DMS79 treated with DMSO at 0.1 percent for 48 hours (cell line): ENCODE data around the gene AGTPBP1.
"Not testable (repeated sequence)": the region's sequence is repeated elsewhere in the genome, so short reads cannot be mapped to it uniquely, and the experiment has no call there.

Source experiments
- DNase-seq: peaks from one replicate; lab custom pipeline; 2025; lab: John Stamatoyannopoulos, UW

The AGTPBP1 gene

GRCh38 chr9:85631809-85632208, 109.9 kb downstream of the AGTPBP1 start:
- DNase-seq = no peak

- DNase-seq = no peak
Measured at GRCh38 chr9:85630676-85631075, 111.1 kb downstream of the AGTPBP1 start.

GRCh38 chr9:85617141-85617670, 124.5 kb downstream of the AGTPBP1 start:
- DNase-seq = no peak

GRCh38 chr9:85615792-85616191, 126.0 kb downstream of the AGTPBP1 start:
- DNase-seq = no peak

GRCh38 chr9:85610074-85610860, 131.5 kb downstream of the AGTPBP1 start:
- peak; percentile 17 for DNase-seq

GRCh38 chr9:85605905-85606304, 135.8 kb downstream of the AGTPBP1 start:
- DNase-seq = no peak

- DNase-seq = no peak
Measured at GRCh38 chr9:85603936-85604335, 137.8 kb downstream of the AGTPBP1 start.

- DNase-seq = no peak
Measured at GRCh38 chr9:85602742-85603141, 139.0 kb downstream of the AGTPBP1 start.

- no peak for DNase-seq
Measured at GRCh38 chr9:85600675-85601263, 141.0 kb downstream of the AGTPBP1 start.

- no peak for DNase-seq
Measured at GRCh38 chr9:85599540-85600105, 142.1 kb downstream of the AGTPBP1 start.

GRCh38 chr9:85594316-85594715, 147.4 kb downstream of the AGTPBP1 start:
- no peak for DNase-seq

- no peak for DNase-seq
Measured at GRCh38 chr9:85586684-85587083, 155.1 kb downstream of the AGTPBP1 start.

- no peak for DNase-seq
Measured at GRCh38 chr9:85577353-85577952, 164.3 kb downstream of the AGTPBP1 start.

GRCh38 chr9:85575868-85576267, 165.9 kb downstream of the AGTPBP1 start:
- no peak for DNase-seq

- not testable (repeated sequence) for DNase-seq
Measured at GRCh38 chr9:85573546-85573945, 168.2 kb downstream of the AGTPBP1 start.

- not testable (repeated sequence) for DNase-seq
Measured at GRCh38 chr9:85572917-85573316, 168.8 kb downstream of the AGTPBP1 start.

GRCh38 chr9:85569988-85570387, 171.8 kb downstream of the AGTPBP1 start:
- DNase-seq = no peak

- DNase-seq = no peak
Measured at GRCh38 chr9:85559526-85559925, 182.2 kb downstream of the AGTPBP1 start.

GRCh38 chr9:85554349-85554748, 187.4 kb downstream of the AGTPBP1 start:
- DNase-seq = no peak

GRCh38 chr9:85553475-85553874, 188.3 kb downstream of the AGTPBP1 start:
- DNase-seq = no peak

- no peak for DNase-seq
Measured at GRCh38 chr9:85547599-85547998, 194.2 kb downstream of the AGTPBP1 start.

- no peak for DNase-seq
Measured at GRCh38 chr9:85543196-85543595, 198.6 kb downstream of the AGTPBP1 start.

GRCh38 chr9:85541876-85542275, 199.9 kb downstream of the AGTPBP1 start:
- peak; percentile 0 for DNase-seq
